ENCODE measurements around the gene ABCC4. TPM values are rescaled to one million over a fixed set of nuclear protein-coding genes. Genes with fewer than 3 reads are reported as not detected.

ABCC4 gene
- total RNA-seq, 1 experiment from 2014 or later: 12.5 TPM

DNA sequence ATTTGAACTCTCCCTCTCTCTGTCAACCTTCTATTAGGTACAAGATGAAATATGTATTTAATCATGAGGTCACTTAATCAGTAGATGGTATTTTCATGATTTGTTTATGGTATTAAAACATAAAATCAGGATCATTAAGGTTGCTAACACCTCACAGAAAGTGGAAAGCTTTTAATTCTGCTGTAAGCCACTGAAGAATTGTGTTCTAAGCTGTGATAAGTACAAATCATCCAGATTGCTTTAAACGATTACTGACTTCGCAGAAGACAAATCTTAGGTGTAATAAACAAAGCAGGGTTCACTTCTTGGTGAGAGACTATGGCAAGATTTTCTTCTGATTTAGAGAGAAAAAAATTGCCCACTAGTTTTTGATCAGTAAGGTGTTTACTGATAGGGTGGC is 214.5 kb downstream of the ABCC4 start:
- BruUV-seq (replicated peaks): no TSS peak
- Mint-ChIP-seq H3K4me3 (ENCODE audit: low read depth, unreplicated experiment) (no peak overlapping the region), H3K4me1 (ENCODE audit: low read depth, unreplicated experiment) (no peaks in the 10 kb centered on the region), H3K9me3 (ENCODE audit: low read depth, unreplicated experiment) (no peaks in the 10 kb centered on the region), H3K36me3 (ENCODE audit: insufficient read depth, unreplicated experiment) (no peaks in the 10 kb centered on the region), H3K27me3 (ENCODE audit: unreplicated experiment) (no peaks in the 10 kb centered on the region), H3K27ac (ENCODE audit: unreplicated experiment) (no peak overlapping the region)
- TF ChIP-seq, protein P1, sequence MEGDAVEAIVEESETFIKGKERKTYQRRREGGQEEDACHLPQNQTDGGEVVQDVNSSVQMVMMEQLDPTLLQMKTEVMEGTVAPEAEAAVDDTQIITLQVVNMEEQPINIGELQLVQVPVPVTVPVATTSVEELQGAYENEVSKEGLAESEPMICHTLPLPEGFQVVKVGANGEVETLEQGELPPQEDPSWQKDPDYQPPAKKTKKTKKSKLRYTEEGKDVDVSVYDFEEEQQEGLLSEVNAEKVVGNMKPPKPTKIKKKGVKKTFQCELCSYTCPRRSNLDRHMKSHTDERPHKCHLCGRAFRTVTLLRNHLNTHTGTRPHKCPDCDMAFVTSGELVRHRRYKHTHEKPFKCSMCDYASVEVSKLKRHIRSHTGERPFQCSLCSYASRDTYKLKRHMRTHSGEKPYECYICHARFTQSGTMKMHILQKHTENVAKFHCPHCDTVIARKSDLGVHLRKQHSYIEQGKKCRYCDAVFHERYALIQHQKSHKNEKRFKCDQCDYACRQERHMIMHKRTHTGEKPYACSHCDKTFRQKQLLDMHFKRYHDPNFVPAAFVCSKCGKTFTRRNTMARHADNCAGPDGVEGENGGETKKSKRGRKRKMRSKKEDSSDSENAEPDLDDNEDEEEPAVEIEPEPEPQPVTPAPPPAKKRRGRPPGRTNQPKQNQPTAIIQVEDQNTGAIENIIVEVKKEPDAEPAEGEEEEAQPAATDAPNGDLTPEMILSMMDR (IDR thresholded peaks at IDR 0.05; ENCODE audit: unreplicated experiment): no peak
- no peak for DNase-seq
- CTCF ChIA-PET: no interaction called here
- intact Hi-C loops (cut with micrococcal nuclease; ENCODE audit: unreplicated experiment): no loop called here

DNA sequence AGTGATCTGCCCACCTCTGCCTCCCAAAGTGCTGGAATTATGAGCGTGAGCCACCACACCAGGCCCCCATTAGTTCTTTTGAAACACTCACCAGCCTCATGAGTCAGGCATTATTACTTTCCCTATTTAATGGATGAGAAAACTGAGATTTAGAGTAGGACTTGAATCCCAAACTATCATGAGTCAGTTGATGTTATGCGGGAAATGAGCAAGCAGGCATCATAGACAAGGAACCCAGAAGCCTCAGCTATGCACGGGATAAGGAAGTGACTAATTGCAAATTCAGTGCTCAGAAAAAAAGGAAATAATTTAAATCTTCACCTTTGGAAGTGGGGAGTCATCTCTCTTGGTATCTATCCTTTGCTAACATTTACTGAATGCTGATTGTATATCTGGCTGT is 217.5 kb downstream of the ABCC4 start:
- TF ChIP-seq, protein P1 (IDR thresholded peaks at IDR 0.05; ENCODE audit: unreplicated experiment): no peak
- Mint-ChIP-seq H3K27me3 (ENCODE audit: unreplicated experiment) (no peaks in the 10 kb centered on the region), H3K4me1 (ENCODE audit: low read depth, unreplicated experiment) (no peaks in the 10 kb centered on the region), H3K9me3 (ENCODE audit: low read depth, unreplicated experiment) (no peaks in the 10 kb centered on the region), H3K27ac (ENCODE audit: unreplicated experiment) (no peak overlapping the region), H3K36me3 (ENCODE audit: insufficient read depth, unreplicated experiment) (no peaks in the 10 kb centered on the region), H3K4me3 (ENCODE audit: low read depth, unreplicated experiment) (no peak overlapping the region)
- DNase-seq: no peak
- no TSS peak for BruUV-seq (replicated peaks)
- intact Hi-C loops (cut with micrococcal nuclease; ENCODE audit: unreplicated experiment): no loop called here
- CTCF ChIA-PET: no interaction called here

DNA sequence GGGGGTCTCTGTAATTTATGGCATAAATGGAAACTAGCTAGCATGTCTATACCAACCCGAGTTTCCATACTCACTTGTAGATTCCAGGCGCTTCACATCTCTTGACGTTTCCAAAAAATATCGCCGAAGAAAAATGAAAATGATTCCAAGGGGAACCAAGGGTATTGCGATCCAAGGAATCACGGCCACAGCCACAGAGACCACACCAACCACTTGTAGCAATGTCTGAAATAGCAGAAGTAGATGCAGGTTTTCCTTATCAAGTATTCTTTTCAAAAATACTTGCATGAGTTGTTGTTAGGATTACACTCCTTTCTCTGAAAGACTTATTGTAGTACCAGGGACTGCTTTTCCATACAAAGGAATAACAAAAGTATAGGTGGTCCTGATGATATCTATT is 218.2 kb downstream of the ABCC4 start:
- H3K9me3 Mint-ChIP-seq (ENCODE audit: low read depth, unreplicated experiment): no peaks in the 10 kb centered on the region
- no peaks in the 10 kb centered on the region for H3K4me1 Mint-ChIP-seq (ENCODE audit: low read depth, unreplicated experiment)
- DNase-seq: no peak
- no peak overlapping the region for H3K27ac Mint-ChIP-seq (ENCODE audit: unreplicated experiment)
- no peaks in the 10 kb centered on the region for H3K36me3 Mint-ChIP-seq (ENCODE audit: insufficient read depth, unreplicated experiment)
- TF ChIP-seq, protein P1 (IDR thresholded peaks at IDR 0.05; ENCODE audit: unreplicated experiment): no peak
- no TSS peak for BruUV-seq (replicated peaks)
- intact Hi-C loops (cut with micrococcal nuclease; ENCODE audit: unreplicated experiment): no loop called here
- CTCF ChIA-PET: no interaction called here
- H3K27me3 Mint-ChIP-seq (ENCODE audit: unreplicated experiment): no peaks in the 10 kb centered on the region
- H3K4me3 Mint-ChIP-seq (ENCODE audit: low read depth, unreplicated experiment): no peak overlapping the region

DNA sequence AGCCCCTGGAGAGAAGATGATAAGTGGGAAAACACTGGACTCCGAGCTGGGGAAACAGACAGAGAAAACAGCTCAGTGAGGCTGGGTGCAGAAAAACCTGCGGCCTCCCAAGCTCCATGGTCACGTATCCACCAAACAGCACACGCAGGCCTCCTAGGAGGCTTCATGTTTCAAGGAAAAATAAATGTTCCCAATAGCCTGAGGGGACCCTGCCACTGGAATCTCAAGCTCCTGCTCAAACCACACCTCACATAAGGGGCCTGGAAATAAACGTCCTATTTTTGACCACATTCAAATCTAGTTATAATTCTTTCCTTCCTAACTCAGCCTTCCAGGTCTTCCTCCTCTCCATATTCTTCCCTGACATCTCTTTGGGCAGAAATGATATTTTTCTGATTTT is 225.7 kb downstream of the ABCC4 start:
- TF ChIP-seq, protein P1 (IDR thresholded peaks at IDR 0.05; ENCODE audit: unreplicated experiment): no peak
- Mint-ChIP-seq H3K9me3 (ENCODE audit: low read depth, unreplicated experiment) (no peaks in the 10 kb centered on the region), H3K36me3 (ENCODE audit: insufficient read depth, unreplicated experiment) (peaks cover 5% of the 10 kb centered on the region), H3K27me3 (ENCODE audit: unreplicated experiment) (no peaks in the 10 kb centered on the region), H3K4me1 (ENCODE audit: low read depth, unreplicated experiment) (no peaks in the 10 kb centered on the region), H3K4me3 (ENCODE audit: low read depth, unreplicated experiment) (no peak overlapping the region), H3K27ac (ENCODE audit: unreplicated experiment) (no peak overlapping the region)
- intact Hi-C loops (cut with micrococcal nuclease; ENCODE audit: unreplicated experiment): no loop called here
- no peak for DNase-seq
- BruUV-seq (replicated peaks): no TSS peak
- CTCF ChIA-PET: no interaction called here

DNA sequence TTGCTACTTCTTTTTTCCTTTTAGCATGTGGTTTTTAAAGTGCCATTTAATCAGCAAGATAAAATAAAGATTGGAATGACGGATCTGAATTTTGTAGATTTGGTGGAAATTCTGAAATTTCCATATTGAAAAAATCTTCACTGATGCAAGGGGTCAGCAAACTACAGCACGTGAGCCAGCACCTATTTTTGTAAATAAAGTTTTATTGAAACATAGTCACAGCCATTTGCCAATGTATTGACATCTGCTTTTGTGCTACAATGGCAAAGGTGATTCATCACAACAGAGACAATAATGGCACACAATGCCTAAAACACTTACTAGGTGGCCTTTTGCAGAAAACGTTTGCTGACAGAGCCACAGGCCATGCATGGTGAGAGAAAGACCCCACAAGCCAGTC is 226.4 kb downstream of the ABCC4 start:
- Mint-ChIP-seq H3K4me1 (ENCODE audit: low read depth, unreplicated experiment) (no peaks in the 10 kb centered on the region), H3K27me3 (ENCODE audit: unreplicated experiment) (no peaks in the 10 kb centered on the region), H3K4me3 (ENCODE audit: low read depth, unreplicated experiment) (no peak overlapping the region), H3K36me3 (ENCODE audit: insufficient read depth, unreplicated experiment) (peaks cover 5% of the 10 kb centered on the region), H3K27ac (ENCODE audit: unreplicated experiment) (no peak overlapping the region), H3K9me3 (ENCODE audit: low read depth, unreplicated experiment) (no peaks in the 10 kb centered on the region)
- BruUV-seq (replicated peaks): no TSS peak
- TF ChIP-seq, protein P1 (IDR thresholded peaks at IDR 0.05; ENCODE audit: unreplicated experiment): no peak
- no peak for DNase-seq
- CTCF ChIA-PET: no interaction called here
- intact Hi-C loops (cut with micrococcal nuclease; ENCODE audit: unreplicated experiment): no loop called here
